ENCODE measurements around the gene RHBDF2.

The RHBDF2 gene

DNA sequence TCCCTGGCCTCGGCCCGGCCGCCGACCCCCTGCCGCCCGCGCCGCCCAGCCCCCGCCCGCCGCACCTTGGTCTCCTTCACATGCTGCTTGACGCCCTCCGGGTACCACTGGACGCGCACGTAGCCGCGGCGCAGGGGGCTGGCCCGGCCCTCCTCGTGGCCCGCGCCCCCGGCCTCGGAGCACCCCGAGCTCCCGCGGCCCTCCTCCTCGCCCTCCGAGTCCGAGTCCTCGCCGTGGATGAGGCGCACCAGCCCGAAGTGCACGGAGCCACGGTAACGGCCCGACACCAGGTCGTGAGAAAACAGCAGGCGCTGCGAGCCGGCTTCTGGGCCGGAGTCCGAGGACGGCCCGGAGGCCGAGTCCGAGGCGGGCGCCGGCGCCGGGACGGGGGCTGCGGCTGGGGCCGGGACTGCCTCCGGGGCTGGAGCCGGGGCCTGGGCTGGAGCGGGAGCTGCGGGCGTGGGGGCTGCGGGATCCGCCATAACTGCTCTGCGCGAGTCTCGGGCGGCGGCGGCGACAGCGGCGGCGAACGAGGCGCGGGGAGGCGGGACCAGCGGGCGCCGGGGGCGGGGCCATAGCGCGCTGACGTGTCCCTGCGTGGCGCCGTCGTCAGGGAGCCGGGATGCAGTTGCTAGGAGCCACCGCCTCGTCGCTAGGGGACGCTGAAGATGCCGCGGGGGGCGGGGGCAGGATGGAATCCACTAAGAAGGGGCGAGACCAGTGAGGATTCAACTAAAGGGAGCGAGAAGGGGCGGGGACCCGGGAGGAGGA is 48.4 kb downstream of the RHBDF2 start, which contains the start of gene UBE2O:
Gene UBE2O, minus strand, starts transcription at position 493 of the 771 bp plus-strand sequence. Its CDS starts 11 bp downstream, at position 482.
- peak; percentile 92 for DNase-seq

DNA sequence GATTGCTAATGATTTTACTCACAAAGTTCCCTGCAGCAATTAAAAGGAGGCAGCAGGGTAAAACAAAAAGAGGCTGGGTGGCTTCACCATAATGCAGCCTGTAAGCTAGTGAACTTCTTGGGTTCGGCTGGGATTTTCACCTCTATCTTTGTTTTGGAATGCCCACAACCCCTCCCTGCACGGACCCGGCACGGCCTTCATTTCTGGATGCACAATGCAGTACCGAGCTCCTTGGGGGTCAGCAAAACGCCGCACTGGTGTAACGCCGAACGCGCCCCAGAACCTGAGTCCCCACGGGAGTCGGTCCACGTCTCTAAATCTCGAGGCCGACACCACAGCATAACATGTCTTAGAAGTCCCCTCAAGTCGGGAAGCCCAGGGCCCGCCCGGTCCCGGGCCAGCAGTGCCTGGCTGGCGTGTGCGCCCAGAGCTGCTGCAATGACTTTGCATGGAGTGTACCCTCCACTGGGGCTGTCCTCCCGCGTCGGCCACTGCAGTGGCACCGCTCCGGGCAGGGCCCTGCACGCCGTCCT is 49.0 kb downstream of the RHBDF2 start:
- peak; percentile 36 for DNase-seq

DNA sequence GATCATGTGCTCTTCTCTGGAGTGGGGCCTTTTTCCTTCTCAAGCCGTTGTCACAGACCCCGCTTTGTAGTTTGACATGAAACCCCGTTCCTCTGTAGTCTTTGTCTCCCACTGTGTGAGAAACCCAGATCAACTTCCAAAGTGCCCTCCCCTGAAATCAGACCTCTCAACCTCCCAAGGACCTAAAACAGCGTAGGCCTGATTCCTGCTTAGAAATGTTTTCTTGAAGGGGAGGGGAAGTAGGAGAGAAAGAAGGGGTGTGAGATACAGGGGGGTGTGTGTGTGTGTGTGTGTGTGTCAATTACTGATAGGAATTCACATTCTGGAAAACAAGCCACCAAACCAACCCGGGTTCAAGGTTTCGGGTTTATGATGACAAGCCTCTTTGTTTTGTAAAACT is 49.7 kb downstream of the RHBDF2 start:
- DNase-seq: no peak

DNA sequence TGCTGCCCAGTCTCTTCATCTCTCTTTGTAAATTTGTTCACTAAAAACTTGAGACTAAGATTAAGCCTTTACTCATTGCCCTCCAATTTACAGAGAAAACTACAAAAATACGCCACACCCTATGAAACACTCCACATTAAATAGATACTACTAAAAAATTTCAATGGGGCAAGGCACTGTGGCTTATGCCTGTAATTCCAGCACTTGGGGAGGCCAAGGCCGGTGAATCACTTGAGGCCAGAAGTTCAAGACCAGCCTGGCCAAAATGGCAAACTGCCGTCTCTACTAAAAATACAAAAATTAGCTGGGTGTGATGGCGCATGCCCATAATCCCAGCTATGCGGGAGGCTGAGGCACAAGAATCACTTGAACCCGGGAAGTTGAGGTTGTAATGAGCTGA is 52.1 kb downstream of the RHBDF2 start:
- no peak for DNase-seq

DNA sequence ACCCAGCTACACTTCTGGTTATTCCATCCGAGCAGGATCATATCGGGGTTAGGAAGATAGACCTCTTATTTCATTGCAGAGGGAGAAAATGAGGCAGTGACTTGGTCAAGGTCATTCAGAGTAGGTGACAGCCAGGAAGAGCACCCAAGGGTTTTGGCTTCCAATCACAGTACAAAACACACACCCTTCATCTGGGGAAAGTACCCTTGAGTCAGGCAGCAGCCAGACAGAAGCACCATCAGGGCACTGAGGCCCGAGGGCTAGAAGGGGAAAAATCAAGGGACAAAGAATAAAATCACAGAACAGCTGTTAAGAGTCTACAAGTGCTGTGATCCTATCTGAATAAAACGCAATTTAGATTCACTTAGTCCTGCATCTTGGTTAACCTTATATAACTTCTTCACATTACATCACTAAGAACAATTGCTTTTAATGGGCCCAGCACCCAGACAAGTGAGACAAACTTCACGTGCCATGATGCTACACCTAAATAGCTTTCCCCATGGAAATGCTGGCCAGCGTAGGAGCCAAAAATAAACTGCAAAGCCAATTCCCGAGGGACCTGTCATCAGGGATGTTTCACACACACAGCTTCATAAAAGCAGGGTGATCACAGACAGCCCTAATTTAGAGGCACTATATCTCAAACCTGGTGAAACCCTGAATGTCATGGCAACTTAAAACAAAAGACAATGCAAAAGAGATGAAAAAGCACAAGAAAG is 53.1 kb downstream of the RHBDF2 start:
- no peak for DNase-seq

DNA sequence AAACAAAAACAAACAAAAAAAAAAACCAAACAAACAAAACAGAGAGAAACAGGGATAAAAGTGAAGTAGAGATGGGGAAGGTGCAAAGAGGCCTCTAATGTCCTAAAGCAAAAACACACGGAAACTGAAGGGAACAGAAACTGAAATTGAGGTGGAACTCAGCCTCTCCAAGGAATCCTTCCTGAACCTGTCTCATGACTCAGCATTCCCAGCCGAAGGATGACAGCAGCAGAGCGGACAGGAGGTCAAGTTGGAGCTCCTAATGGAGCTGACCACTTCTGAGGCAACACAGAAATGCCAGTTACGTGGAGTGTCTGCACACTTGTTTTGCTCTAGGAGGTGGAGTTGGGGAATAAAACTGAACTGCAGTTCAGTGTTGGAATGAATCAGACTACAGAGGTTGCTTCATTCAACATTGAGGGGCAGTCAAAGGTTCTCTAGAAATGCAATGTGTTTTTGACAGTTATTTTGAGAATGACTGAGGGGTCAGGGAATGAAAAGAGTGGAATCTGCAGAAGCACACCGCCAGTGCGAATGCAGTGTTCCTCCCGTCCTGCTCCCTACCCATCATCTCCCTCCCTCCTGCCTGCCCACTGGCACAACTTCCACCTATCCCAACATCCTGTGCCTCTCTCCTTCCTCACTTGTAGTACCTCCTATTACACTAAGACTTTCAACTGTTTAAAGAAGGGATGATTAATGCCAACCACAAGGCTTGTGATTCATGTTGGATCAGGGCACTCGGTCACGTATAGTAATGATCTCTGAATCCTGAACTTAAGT is 54.6 kb downstream of the RHBDF2 start:
- DNase-seq: no peak

DNA sequence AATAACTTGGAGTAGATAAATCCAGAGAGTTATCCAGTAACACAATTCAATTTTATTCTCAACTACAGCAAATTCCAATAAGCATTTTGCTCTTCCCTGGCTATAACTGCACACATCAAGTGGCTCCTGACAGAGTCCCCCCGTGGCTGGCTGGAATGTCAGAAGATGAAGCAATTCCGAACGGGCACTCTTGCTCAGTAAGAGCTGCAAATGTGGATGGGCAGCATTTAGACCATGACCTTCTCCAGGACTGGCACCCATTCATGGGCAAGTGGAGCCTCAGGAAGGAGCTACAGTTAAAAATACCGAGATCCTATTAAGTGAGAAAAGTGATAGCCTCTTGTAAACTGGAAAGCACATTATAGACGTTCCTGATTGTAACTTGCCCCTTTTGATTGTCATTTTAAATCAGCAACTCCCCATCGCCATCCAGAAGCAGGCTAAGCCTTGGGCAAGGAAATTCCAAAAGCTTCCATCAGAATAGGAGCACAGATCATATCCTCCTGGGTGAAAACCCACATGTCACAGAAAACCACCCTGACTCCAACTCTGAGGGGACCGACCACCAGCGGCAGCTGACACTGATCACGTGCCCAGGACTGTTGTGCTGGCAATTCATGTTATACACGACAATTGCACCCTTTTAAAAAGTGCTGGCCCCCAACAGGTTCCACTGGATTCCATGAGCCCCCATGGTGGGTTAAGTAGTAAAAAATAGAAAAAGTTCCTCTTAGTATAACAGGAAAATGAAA is 55.4 kb downstream of the RHBDF2 start:
- no peak for DNase-seq

DNA sequence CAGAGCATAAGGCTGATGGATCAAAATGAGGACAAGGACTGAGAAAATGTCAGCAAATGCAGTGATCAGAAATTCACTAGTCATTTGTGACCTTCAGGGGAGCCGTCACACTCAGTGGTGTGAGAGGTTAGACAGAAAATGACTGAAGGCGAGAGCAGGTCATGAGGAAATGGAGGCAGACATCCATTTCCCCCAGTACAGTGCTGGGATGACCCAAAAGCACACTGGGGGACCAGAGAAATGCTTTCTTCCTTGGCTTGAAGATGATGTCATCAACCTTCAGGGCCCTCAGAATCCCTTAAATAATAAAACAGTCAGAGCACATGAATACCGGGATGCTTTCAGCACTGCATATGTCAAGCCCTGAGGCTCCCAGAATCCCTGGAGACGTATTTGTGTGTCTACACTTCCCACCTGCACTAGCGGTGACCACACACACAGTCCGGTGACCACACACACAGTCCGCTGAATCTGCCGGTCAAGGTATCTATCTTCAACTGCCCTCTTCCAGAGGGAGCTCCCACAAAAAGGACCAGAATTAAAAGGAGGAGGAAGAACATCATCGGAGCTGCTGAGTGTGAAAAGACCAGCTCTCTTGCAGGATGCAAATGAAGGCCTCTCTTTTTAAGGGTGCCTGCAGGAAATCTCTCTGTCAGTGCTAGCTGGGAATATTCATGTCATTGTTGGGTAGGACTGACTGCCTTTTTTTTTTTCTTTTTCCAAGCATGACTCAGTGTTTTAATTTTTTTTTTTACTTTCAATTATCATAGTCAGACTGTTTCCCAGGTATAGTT is 56.5 kb downstream of the RHBDF2 start:
- DNase-seq: no peak

DNA sequence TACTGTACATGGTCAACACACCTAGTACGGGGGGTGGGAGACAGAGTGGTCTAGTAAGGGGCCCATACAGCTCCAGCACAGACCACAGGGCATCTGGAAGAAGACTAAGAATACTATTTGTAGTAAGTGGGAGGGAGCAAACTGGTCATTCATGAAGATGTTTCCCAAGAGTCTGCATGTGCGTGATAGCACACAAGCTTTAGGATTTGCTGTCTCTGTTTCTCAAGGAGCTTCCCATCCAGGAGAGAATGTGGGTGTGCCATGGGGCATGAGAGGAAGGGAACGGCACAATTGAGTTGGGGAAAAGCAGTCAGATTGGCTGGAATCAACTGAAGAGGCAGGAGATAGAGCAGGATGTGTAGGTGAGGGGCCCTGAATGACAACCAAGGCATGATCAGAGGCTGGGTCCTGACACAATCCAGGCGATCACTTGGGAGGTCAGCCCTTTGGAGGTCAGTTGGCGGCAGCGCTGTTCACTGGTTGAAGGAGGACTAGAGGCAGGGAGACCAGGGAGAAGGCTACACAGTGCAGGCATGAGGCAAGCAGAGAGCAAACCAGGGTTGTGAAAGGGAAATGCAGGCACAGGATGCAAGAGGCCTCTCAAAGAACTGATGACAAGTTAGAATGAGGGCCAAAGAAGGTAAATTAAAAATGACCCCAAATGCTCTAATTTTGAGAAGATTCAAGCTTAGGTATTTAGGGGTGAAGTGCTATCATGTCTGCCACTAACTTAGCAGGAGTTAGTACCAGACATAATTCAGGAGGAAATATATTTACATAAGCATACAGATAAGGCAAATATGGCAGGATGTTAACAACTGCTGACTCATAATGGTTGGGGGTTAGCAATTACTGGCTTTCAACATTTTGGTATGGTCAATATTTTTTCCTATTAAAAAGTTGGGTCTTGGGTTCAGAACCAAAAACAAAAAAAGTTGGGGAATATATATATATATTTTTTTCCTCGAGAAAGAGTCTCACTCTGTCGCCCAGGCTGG is 58.6 kb downstream of the RHBDF2 start:
- DNase-seq: no peak

DNA sequence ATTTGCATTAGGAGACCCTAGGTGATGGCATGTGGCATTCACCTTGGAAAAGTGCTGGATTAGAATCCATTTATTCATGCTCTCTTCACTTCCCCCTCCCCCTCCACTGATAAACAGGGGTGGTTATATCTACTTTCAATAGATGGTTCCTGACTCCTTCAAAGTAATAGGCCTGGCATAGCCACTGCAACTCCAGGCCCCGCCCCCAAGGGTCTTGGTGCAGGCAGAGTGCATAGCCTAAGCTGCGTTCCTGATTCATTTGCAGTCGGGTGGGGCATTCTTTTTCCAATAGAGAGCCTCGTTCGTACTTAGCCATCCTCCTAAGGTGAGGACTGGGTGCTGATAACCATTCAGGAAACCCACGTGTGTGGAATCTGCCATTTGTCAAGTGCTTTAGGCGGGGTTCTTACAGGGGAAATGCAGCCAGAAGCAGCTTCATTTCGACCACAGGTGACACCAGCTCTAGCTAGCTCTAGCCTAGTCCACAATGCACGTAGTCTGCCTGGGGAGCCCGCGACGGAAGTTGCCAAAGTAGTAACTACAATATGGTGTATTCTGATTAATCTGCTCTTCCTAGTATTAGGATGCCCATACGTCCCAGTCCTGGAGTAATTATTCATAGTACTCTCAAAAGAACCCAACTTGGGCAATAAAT is 59.4 kb downstream of the RHBDF2 start:
- no peak for DNase-seq

DNA sequence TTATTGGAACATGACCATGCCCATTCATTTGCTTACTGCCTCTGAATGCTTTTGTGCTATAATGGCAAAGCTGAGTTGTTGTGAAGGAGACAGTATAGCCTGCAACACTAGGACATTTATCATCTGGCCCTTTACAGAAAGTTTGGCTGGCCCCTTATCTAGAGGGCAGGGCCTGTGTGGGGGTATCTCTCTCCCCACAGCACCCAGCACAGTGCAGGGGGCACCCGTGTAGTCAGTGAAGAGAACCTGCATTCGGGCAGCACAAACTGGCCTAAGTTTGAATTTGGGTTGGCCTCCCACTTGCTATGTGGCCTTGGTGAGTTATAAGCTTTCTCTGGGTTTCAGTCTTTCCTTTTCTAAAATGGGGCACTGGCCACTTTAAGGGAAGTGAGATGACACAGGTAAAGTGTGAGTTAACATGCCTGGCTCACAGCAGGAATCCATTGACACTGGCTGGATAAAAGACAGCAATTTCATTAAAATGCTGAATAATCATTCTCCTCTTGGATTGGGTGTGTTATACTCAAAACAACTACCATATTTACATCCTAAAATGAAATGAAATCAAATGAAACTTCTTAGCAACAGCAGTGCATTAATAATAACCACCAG is 60.4 kb downstream of the RHBDF2 start:
- no peak for DNase-seq

DNA sequence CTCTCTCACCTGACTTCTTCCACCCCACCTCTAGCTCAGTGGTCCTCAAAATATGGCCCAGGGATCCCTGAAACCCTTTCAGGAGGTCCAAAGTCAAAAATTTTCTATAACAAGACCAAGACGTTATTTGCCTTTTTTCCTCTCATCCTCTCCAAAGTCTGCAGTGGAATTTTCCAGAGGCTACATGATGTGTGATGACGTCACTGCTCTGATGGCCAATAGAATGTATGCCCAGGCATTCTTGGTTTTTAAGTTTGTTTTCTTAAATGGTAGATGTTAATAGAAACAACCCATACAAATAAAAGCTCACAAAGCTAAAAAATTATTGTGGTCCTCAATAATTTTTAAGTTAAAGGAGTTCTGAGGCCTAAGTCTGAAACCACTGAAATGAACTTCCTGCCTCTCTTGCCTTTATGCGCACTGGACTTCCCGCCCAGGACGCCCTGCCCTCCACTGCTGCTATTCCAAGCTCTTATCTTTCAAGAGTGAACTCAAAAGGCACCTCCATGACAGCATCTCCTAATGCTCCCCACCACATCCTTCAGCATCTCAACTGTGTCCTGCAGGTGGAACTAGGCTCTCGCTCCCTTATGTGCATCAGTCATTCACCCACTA is 61.8 kb downstream of the RHBDF2 start:
- DNase-seq: no peak

DNA sequence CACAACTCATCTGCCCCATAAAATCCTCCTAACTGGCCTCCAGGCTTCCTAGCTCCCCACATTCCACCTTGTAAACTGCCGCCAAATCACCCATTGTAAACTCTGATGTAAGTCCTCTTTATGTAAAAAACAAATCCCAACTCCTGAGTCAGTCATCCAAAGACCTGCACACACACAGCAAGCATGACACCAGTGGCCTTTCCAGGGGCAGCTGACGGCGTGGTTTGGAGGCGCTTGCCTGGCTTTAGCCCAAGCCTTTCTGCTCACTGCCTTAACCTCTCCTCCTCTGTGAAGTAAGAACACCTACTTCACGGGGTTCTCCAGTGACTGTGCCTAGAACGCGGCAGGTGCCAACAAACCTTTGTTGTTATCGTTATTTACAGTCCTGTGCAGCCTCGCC is 62.3 kb downstream of the RHBDF2 start:
- no peak for DNase-seq

DNA sequence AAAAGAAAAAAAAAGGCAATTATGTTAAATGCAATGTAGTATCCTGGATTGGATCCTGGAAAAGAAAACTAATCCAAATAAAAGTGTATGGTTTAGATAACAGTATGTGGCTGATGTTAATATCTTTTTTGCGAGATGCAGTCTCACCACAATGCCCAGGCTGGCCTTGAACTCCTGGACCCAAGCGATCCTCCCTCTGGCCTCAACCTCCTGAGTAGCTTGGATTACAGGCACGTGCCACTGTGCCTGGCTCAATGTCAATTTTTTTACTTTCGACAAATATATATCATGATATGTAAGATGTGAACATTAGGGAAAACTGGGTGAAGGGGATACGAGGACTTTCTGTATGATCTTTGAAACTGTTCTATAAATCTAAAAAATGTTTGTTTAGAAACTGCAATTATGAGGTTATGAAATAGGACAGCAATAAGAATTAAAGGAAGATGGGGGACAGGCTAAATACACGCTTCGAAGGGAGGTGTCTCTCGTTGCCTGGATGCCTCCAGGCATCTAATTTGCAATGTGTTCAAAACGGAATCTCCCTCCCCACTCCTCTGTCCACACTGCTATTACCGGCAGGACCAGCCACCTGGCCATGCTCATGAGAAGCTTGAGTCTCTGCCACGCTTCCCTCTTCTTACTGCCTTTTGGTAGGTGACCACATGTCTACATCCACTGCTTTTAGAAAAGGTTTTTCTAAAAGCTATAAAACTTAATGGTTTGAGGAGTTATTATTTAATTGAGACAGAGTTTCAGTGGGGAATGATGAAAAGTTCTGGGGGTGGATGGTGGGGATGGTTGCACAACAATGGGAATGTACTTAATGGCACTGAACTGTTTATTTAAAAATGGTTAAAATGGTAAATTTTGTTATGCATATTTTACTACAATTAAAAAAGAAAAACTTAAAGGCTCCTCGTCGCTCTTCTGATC is 63.5 kb downstream of the RHBDF2 start:
- DNase-seq: no peak

DNA sequence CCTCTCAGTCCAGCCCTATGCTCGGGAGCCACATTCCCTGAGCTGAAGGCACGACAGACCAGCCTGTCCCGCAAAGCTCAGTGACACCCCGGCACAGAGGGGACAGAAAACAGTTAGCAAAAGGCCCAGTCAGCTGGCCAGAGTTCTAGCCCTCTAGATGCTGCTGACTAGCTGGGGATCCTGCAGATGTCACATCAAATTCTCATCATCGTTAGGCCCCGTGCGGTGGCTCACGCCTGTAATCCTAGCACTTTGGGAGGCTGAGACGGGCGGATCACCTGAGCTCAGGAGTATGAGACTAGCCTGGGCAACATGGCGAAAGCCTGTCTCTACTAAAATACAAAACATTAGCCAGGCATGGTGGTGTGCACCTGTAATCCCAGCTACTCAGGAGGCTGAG is 65.5 kb downstream of the RHBDF2 start:
- DNase-seq: no peak

DNA sequence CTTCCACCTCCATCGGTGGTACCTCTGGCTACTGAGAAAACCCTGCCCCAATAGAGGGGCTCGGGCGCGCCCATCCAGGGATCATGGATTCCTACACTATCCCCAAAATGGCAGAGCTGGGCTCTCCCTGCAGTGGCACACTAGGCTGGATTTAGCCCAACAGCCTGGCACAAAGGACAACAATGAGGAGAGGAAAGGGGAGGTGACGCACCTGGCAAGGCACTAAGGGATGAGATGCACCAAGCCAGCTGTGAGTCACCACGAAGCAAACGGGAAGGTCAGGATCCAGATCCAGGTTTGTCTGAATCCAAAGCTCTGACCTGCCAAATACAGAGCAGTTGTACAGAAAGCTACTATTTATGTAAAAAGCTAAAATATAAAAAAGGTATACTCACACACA is 66.4 kb downstream of the RHBDF2 start:
- no peak for DNase-seq

DNA sequence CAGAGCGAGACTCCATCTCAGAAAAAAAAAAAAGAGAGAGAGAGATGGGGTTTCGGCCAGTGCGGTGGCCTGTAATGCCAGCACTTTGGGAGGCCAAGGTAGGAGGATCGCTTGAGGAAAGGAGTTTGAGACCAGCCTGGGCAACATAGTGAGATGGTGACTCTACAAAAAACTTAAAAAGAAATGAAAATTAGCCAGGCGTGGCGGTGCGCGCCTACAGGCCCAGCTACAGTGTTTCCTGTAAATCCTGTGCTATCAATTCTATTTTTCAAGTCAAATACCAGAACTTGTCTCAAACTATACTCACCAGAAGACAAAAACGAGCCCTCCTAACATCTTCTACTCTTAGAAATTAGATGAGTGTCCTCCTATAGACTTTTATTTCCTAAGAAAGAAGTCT is 67.5 kb downstream of the RHBDF2 start:
- DNase-seq: no peak
